ENCODE results near the gene EPB41L2.

The EPB41L2 gene

DNA sequence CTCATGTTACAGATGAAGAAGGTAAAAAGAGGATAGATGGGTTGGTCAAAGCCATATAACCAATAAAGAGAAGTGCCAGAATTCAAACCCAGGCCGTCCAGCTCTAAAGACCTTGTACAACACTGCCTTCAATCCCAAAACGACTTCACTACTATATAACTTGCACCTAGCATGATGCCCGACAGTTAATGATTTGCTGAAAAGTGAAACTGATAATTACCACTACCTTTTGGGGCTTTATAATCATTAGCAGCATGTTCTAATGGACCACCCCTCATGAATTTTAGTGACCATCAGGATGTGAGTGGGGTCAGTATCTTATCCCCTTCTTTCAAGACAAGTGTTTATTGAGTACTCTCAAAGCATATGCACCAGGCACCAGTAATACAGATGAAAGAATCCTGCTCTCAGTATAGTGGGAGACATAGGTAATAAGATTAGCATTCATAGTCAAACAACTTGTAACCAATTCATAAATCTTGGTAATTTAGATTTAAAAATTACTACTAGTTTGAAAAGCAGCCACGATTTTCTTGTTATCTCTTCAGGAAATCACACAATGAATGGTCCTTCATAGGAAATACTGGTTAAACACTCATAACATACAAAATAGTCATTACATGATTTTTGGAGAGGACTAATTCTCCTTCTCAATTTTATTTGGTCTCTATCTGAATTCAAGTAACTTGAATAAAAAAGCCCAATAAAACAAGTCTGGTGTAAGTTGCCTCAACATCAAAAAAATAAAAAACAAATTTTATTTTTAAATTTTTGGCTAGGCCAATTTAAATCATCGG is 98.0 kb downstream of the EPB41L2 start:
- Histone ChIP-seq H3K27me3 (replicated peaks) (no peaks in the 10 kb centered on the region), H3K27ac (no peak overlapping the region), H3K4me3 (ENCODE audit: low read depth, low read length) (no peak overlapping the region), H3K36me3 (replicated peaks) (no peaks in the 10 kb centered on the region)
- in situ Hi-C loops (cut with HindIII; ENCODE audit: low pct_ligation_motif_present, low sequenced_read_pairs): no loop called here
- DNase-seq: no peak
- TF ChIP-seq CTCF (IDR thresholded peaks at IDR 0.05; ENCODE audit: low read depth, low read length, missing control alignments): no peak

DNA sequence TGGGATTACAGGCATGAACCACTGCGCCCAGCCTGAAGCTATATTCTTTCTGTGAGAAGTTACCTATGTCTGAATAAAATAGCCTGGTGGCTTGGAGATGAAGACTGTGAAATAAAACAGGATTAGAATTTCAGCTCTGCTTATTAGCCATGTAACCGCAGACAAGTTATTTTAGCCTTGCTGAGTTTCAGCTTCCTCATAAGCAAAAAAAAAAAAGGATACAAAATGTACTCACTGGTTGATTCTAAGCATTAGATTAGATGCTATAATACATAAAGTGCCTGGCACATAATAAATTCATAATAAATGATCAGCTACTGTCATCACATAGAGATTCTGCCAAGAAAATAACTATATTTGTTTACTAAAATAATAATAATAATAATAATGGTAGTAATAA is 98.8 kb downstream of the EPB41L2 start:
- DNase-seq: no peak
- in situ Hi-C loops (cut with HindIII; ENCODE audit: low pct_ligation_motif_present, low sequenced_read_pairs): no loop called here
- H3K36me3 ChIP-seq (replicated peaks): no peaks in the 10 kb centered on the region
- no peak for TF ChIP-seq CTCF (IDR thresholded peaks at IDR 0.05; ENCODE audit: low read depth, low read length, missing control alignments)
- H3K27ac ChIP-seq: no peak overlapping the region
- H3K4me3 ChIP-seq (ENCODE audit: low read depth, low read length): no peak overlapping the region
- H3K27me3 ChIP-seq (replicated peaks): no peaks in the 10 kb centered on the region

- no peak overlapping the region for H3K4me3 ChIP-seq (ENCODE audit: low read depth, low read length)
- no peak for DNase-seq
- no peak for TF ChIP-seq CTCF (IDR thresholded peaks at IDR 0.05; ENCODE audit: low read depth, low read length, missing control alignments)
Measured at GRCh38 chr6:130962966-130963365, 100.1 kb downstream of the EPB41L2 start.

GRCh38 chr6:130961148-130961547 is 101.9 kb downstream of the EPB41L2 start:
- no peak for DNase-seq
- in situ Hi-C loops (cut with HindIII; ENCODE audit: low pct_ligation_motif_present, low sequenced_read_pairs): no loop called here
- Histone ChIP-seq H3K4me3 (ENCODE audit: low read depth, low read length) (no peak overlapping the region), H3K27ac (no peak overlapping the region), H3K27me3 (replicated peaks) (no peaks in the 10 kb centered on the region), H3K36me3 (replicated peaks) (no peaks in the 10 kb centered on the region)
- TF ChIP-seq CTCF (IDR thresholded peaks at IDR 0.05; ENCODE audit: low read depth, low read length, missing control alignments): no peak

More at GRCh38 chr6:130962966-130963365, 100.1 kb downstream of the EPB41L2 start:
- Histone ChIP-seq H3K36me3 (replicated peaks) (no peaks in the 10 kb centered on the region), H3K27ac (no peak overlapping the region), H3K27me3 (replicated peaks) (no peaks in the 10 kb centered on the region)
- in situ Hi-C loops (cut with HindIII; ENCODE audit: low pct_ligation_motif_present, low sequenced_read_pairs): no loop called here

DNA sequence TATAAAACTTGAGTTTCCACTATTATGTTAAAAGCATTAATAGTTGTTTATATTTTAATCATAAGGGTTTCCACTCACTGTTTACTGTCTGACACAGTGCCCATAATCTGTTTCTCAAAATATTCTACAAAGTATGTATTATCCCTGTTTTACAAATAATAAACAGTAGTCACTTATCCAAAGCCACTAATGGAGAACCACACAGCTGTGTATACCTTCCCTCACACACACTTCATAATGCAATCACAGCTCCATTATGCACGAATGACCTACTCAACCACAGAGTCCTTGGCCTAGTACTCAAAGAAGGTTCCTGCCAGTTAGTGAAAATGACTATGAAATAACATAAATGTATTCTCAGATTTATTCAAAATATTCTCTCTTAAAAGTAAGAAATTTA is 103.1 kb downstream of the EPB41L2 start:
- Histone ChIP-seq H3K27me3 (replicated peaks) (no peaks in the 10 kb centered on the region), H3K36me3 (replicated peaks) (no peaks in the 10 kb centered on the region), H3K27ac (no peak overlapping the region), H3K4me3 (ENCODE audit: low read depth, low read length) (no peak overlapping the region)
- in situ Hi-C loops (cut with HindIII; ENCODE audit: low pct_ligation_motif_present, low sequenced_read_pairs): no loop called here
- TF ChIP-seq CTCF (IDR thresholded peaks at IDR 0.05; ENCODE audit: low read depth, low read length, missing control alignments): no peak
- DNase-seq: no peak

DNA sequence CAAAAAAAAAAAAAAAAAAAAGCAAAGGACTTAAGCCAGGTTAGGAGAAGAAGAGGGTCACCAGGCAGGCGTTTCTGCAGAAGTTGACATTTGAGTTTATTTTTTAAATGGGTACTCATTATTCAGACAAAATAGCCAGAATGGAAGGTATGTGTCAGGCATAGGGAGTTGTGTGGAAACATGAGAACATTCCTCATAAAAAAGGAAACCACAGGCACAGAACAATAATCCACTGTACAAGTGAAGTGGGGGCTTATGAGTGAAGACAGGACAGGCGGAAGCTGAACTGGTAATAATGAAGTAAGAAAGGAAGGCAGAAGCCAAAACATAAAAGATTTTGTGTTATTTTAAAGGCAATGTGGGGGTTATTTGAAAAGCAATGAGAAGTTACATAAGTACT is 104.6 kb downstream of the EPB41L2 start:
- H3K4me3 ChIP-seq (ENCODE audit: low read depth, low read length): no peak overlapping the region
- TF ChIP-seq CTCF (IDR thresholded peaks at IDR 0.05; ENCODE audit: low read depth, low read length, missing control alignments): no peak
- DNase-seq: no peak

More for the DNA sequence above, 104.6 kb downstream of the EPB41L2 start:
- in situ Hi-C loops (cut with HindIII; ENCODE audit: low pct_ligation_motif_present, low sequenced_read_pairs): no loop called here
- Histone ChIP-seq H3K27ac (no peak overlapping the region), H3K27me3 (replicated peaks) (no peaks in the 10 kb centered on the region), H3K36me3 (replicated peaks) (no peaks in the 10 kb centered on the region)

Data from brain microvascular endothelial cell (primary cell).